GM12878 (cell line): ENCODE results near the gene ESRRG.

Experiments used
- CBX5 ChIP-seq: sonication (generic); IDR thresholded peaks from 2 replicates; pipeline ENCODE4 v1.6.1; 2016; ENCODE audit warnings: low read depth, moderate library complexity, mild to moderate bottlenecking, inconsistent platforms
- CTCF ChIP-seq, 3 experiments: IDR thresholded peaks in 2 of 3; conservative IDR thresholded peaks in 1 of 3; 2 replicates each; pipeline ENCODE4 v1.5.1; 2011; ENCODE audit warnings: low read depth in 3 of 3, low read length in 3 of 3, mild to moderate bottlenecking in 3 of 3, control low read depth in 2 of 3, moderate library complexity in 2 of 3, inconsistent platforms in 1 of 3, mixed read lengths in 1 of 3; ENCODE audit not compliant: control insufficient read depth in 2 of 3, insufficient read depth in 1 of 3; ENCODE audit errors: extremely low read depth in 1 of 3
- E2F4 ChIP-seq: IDR thresholded peaks from 2 replicates; pipeline ENCODE4 v1.6.1; 2012; ENCODE audit warnings: low read depth, low read length, improper control_type of control experiment
- JUNB ChIP-seq: IDR thresholded peaks from 2 replicates; pipeline ENCODE4 v1.6.1; 2016; ENCODE audit warnings: antibody characterized with exemption, mild to moderate bottlenecking
- POLR2AphosphoS5 ChIP-seq: IDR thresholded peaks from 2 replicates; pipeline ENCODE4 v1.6.1; 2011; ENCODE audit warnings: mild to moderate bottlenecking, low read length, inconsistent platforms
- RELA ChIP-seq: fragments of 450-650 bp; IDR thresholded peaks from 2 replicates; pipeline ENCODE4 v1.8.0; 2014; ENCODE audit warnings: borderline replicate concordance; ENCODE audit not compliant: partially characterized antibody

- TF ChIP-seq CTCF (IDR thresholded peaks at IDR 0.05 in 2 of 3, conservative IDR thresholded peaks at IDR 0.05 in 1 of 3; ENCODE audit: control insufficient read depth in 2 of 3, extremely low read depth in 1 of 3, insufficient read depth in 1 of 3, low read depth in 3 of 3, low read length in 3 of 3), result no peak
- no peak for TF ChIP-seq CBX5
- no peak for TF ChIP-seq E2F4
- TF ChIP-seq RELA, result no peak
- no peak for TF ChIP-seq JUNB
- TF ChIP-seq POLR2AphosphoS5, result no peak
Measured at GRCh38 chr1:216660561-216660960, 62.7 kb downstream of the ESRRG start.
